ENCODE results near the gene RALGAPA1. TPM values are rescaled to one million over a fixed set of nuclear protein-coding genes. Genes with fewer than 3 reads are reported as not detected.

The RALGAPA1 gene
- total and polyA plus RNA-seq, 2 donors from 2014 or later: 13.3 to 78.7 TPM

DNA sequence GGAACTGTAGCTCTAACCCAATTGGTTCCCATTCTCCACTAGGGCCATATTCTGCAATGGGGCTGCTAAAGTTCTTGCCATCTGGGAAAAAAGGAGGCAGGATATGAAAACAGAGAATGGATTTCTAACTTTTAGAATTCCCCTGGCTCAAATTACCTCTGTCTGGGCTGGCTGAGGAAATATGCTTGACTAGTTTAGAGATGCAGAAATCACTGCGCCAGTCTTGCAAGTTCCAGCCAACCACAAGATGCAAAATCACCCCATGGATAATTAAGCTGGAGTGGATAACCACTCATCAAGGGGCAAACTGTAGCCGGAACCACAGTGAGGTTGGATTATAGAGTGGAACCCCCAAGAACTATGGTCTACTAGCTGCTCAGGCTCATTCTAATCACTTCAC is 126.3 kb downstream of the RALGAPA1 start:
- Histone ChIP-seq H3K9ac (ENCODE audit: low read length in 3 of 3) (no peak overlapping the region), H3K4me3 (ENCODE audit: low read length in 3 of 3) (no peak overlapping the region), H3K36me3 (ENCODE audit: control insufficient read depth in 2 of 3, insufficient read depth in 3 of 3, low read length in 3 of 3) (peaks cover 0 to 11% (median 5%) of the 10 kb centered on the region in 3 donors), H3K4me1 (ENCODE audit: control insufficient read depth in 2 of 3, insufficient read depth in 2 of 3, low read depth in 1 of 3, low read length in 3 of 3) (no peaks in the 10 kb centered on the region), H3K9me3 (ENCODE audit: control insufficient read depth in 2 of 3, insufficient read depth in 1 of 3, low read length in 3 of 3) (no peaks in the 10 kb centered on the region), H3K27ac (ENCODE audit: low read depth in 2 of 2, low read length in 2 of 2) (no peak overlapping the region), H3K27me3 (ENCODE audit: control insufficient read depth, insufficient read depth, low read length) (no peaks in the 10 kb centered on the region)
- FAIRE-seq (no peak), DNase-seq (no peak)
- TF ChIP-seq, protein P1, sequence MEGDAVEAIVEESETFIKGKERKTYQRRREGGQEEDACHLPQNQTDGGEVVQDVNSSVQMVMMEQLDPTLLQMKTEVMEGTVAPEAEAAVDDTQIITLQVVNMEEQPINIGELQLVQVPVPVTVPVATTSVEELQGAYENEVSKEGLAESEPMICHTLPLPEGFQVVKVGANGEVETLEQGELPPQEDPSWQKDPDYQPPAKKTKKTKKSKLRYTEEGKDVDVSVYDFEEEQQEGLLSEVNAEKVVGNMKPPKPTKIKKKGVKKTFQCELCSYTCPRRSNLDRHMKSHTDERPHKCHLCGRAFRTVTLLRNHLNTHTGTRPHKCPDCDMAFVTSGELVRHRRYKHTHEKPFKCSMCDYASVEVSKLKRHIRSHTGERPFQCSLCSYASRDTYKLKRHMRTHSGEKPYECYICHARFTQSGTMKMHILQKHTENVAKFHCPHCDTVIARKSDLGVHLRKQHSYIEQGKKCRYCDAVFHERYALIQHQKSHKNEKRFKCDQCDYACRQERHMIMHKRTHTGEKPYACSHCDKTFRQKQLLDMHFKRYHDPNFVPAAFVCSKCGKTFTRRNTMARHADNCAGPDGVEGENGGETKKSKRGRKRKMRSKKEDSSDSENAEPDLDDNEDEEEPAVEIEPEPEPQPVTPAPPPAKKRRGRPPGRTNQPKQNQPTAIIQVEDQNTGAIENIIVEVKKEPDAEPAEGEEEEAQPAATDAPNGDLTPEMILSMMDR (IDR thresholded peaks at IDR 0.05; ENCODE audit: borderline replicate concordance, extremely low read depth, insufficient read depth): no peak
- intact Hi-C loops (cut with DNase I): no loop called here

DNA sequence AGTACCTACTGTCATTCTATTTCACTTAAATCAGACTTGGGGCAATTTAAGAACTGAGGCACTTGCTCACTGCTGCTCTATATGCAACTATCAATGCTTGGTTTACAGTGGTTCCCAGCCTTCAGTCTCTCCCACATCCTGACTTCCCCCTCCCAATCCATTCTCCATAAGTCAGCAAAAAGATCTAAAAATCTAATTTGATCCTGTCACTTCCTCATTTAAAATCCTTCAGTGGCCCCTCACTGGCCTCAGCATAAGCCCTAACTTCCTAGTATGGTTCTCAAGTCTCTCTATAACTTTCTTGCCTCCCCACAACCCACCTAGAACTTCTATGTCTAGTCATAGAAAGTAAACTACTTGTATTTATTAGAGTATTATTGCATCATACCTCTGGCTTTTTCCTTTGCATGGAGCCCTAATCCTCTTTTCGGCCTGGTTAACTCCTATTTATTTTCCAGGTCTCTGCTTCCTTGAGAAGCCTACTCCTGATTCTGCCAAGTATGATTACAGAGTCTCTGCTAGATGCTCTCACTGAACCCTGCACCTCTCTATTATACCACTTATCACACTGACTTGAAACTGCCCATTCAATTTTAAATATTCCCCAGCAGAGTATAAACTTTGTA is 130.6 kb downstream of the RALGAPA1 start:
- no peaks in the 10 kb centered on the region for H3K27me3 ChIP-seq (ENCODE audit: control insufficient read depth, insufficient read depth, low read length)
- TF ChIP-seq, protein P1 (IDR thresholded peaks at IDR 0.05; ENCODE audit: borderline replicate concordance, extremely low read depth, insufficient read depth): no peak
- DNase-seq (no peak), FAIRE-seq (no peak)
- no peak overlapping the region for H3K4me3 ChIP-seq (ENCODE audit: low read length in 3 of 3)
- no peak overlapping the region for H3K27ac ChIP-seq (ENCODE audit: low read depth in 2 of 2, low read length in 2 of 2)
- intact Hi-C loops (cut with DNase I): no loop called here
- no peaks in the 10 kb centered on the region for H3K9me3 ChIP-seq (ENCODE audit: control insufficient read depth in 2 of 3, insufficient read depth in 1 of 3, low read length in 3 of 3)
- no peaks in the 10 kb centered on the region for H3K4me1 ChIP-seq (ENCODE audit: control insufficient read depth in 2 of 3, insufficient read depth in 2 of 3, low read depth in 1 of 3, low read length in 3 of 3)
- H3K9ac ChIP-seq (ENCODE audit: low read length in 3 of 3): no peak overlapping the region
- peaks cover 0 to 16% (median 9%) of the 10 kb centered on the region in 3 donors for H3K36me3 ChIP-seq (ENCODE audit: control insufficient read depth in 2 of 3, insufficient read depth in 3 of 3, low read length in 3 of 3)

DNA sequence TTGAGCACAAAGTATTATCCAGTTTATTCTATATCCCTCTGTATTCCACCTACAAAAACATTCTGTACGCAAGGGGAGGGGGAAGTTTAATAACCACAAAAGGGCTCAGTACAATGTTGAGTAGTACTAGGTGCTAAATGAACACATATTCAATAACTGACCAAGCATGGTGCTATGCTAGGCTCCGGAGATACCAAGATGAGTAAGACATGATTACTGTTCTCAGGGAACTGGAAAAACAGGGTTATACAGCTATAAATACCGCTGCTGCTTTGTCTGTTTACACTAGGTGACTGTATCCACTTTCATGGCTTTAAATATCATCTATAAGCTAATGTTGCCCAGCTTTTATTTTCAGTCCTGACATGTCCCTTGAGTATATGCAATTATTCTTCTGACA is 139.3 kb downstream of the RALGAPA1 start:
- Histone ChIP-seq H3K36me3 (ENCODE audit: control insufficient read depth in 2 of 3, insufficient read depth in 3 of 3, low read length in 3 of 3) (no peaks in the 10 kb centered on the region), H3K9ac (ENCODE audit: low read length in 3 of 3) (no peak overlapping the region)
- no peak for DNase-seq

More for the DNA sequence above, 139.3 kb downstream of the RALGAPA1 start:
- no peak for FAIRE-seq
- Histone ChIP-seq H3K4me1 (ENCODE audit: control insufficient read depth in 2 of 3, insufficient read depth in 2 of 3, low read depth in 1 of 3, low read length in 3 of 3) (no peaks in the 10 kb centered on the region), H3K27ac (ENCODE audit: low read depth in 2 of 2, low read length in 2 of 2) (no peak overlapping the region), H3K9me3 (ENCODE audit: control insufficient read depth in 2 of 3, insufficient read depth in 1 of 3, low read length in 3 of 3) (no peaks in the 10 kb centered on the region), H3K27me3 (ENCODE audit: control insufficient read depth, insufficient read depth, low read length) (no peaks in the 10 kb centered on the region), H3K4me3 (ENCODE audit: low read length in 3 of 3) (no peak overlapping the region)
- intact Hi-C loops (cut with DNase I): loop anchor here (5.0 kb wide), 1 partner anchor 92 kb away; no protein-coding TSS in a partner anchor
- TF ChIP-seq, protein P1 (IDR thresholded peaks at IDR 0.05; ENCODE audit: borderline replicate concordance, extremely low read depth, insufficient read depth): no peak
